K562 (cell line): Measurements from ENCODE around the gene SMAD1.

Experiments
- JUN ChIP-seq, 2 experiments: sonication (generic) in 1 of 2; formaldehyde crosslinking in 1 of 2; IDR thresholded peaks; 2 replicates each; pipeline versions ENCODE4 v1.6.1 to v1.8.0; 2012 to 2022; ENCODE audit warnings: borderline replicate concordance in 2 of 2, mild to moderate bottlenecking in 2 of 2, improper control_type of control experiment in 1 of 2, low read depth in 1 of 2, low read length in 1 of 2, missing genetic modification reagents in 1 of 2
- MAX ChIP-seq: sonication (generic); formaldehyde crosslinking; IDR thresholded peaks from 2 replicates; pipeline ENCODE4 v1.9.0; 2022; ENCODE audit warnings: mild to moderate bottlenecking, missing genetic modification reagents
- MYNN ChIP-seq, 2 experiments: sonication (generic); formaldehyde crosslinking in 1 of 2; IDR thresholded peaks; 2 replicates each; pipeline versions ENCODE4 v1.5.0 to v1.6.1; 2016 to 2020; ENCODE audit warnings: antibody characterized with exemption in 1 of 2, missing genetic modification reagents in 1 of 2
- SIX5 ChIP-seq, 2 experiments: IDR thresholded peaks; 2 replicates each; pipeline ENCODE4 v1.6.1; 2011; ENCODE audit warnings: low read length in 2 of 2, borderline replicate concordance in 1 of 2, low read depth in 1 of 2, mild to moderate bottlenecking in 1 of 2, moderate library complexity in 1 of 2; ENCODE audit not compliant: insufficient read depth in 1 of 2
- SPI1 ChIP-seq: IDR thresholded peaks from 2 replicates; pipeline ENCODE4 v1.6.1; 2011; ENCODE audit warnings: low read depth, low read length, control low read depth, borderline replicate concordance
- ZNF274 ChIP-seq: IDR thresholded peaks from 2 replicates; pipeline ENCODE4 v1.6.1; 2011; ENCODE audit warnings: low read depth, mild to moderate bottlenecking, low read length, moderate library complexity, borderline replicate concordance

GRCh38 chr4:145520172-145520571, 38.5 kb downstream of the SMAD1 start:
- TF ChIP-seq SIX5 (IDR thresholded peaks at IDR 0.05; ENCODE audit: borderline replicate concordance in 1 of 2, insufficient read depth in 1 of 2, low read depth in 1 of 2, low read length in 2 of 2) (no peak), MYNN (IDR thresholded peaks at IDR 0.05) (no peak), MYNN (CRISPR knock-in tag; IDR thresholded peaks at IDR 0.05) (no peak), ZNF274 (no peak), MAX (no peak), SPI1 (no peak), JUN (IDR thresholded peaks at IDR 0.05; ENCODE audit: borderline replicate concordance, low read depth, low read length) (no peak), JUN (CRISPR knock-in tag; IDR thresholded peaks at IDR 0.05; ENCODE audit: borderline replicate concordance) (no peak)
